Hepatocyte (in vitro differentiated cells): Measurements from ENCODE around the gene HSP90B1.

Experiments
- CTCF ChIP-seq: fragments of 200-600 bp; sonication (generic); IDR thresholded peaks from 2 replicates; pipeline ENCODE4 v1.5.1; 2016; ENCODE audit warnings: antibody characterized with exemption, mild to moderate bottlenecking; ENCODE audit not compliant: poor library complexity
- EZH2 ChIP-seq: fragments of 200-600 bp; sonication (generic); IDR thresholded peaks from 2 replicates; pipeline ENCODE4 v1.6.1; 2016; ENCODE audit warnings: antibody characterized with exemption, mild to moderate bottlenecking, borderline replicate concordance

DNA sequence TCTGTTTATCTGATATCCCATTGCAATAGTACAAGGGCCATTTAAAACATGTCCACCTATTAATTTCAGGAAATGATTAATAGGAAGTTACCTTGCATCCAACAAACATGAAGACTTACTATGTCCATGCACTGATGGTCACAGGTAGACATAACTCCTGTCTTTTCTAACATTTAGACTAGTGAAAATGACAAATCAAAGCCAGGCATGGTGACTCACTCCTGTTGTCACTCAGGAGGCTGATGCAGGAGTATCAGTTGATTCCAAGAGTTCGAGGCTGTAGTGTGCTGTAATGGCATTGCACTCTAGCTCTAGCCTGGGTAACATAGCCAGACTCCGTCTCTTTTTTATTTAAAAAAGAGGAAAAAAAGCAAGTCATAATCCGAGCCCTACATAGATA, 14.8 kb downstream of the HSP90B1 start:
- TF ChIP-seq CTCF (no peak), EZH2 (no peak)
